Measurements from ENCODE around the gene MTOR. TPM values are rescaled to one million over a fixed set of nuclear protein-coding genes. Genes with fewer than 3 reads are reported as not detected.

Gene MTOR
- total RNA-seq, 1 experiment from 2014 or later = 48.0 TPM

DNA sequence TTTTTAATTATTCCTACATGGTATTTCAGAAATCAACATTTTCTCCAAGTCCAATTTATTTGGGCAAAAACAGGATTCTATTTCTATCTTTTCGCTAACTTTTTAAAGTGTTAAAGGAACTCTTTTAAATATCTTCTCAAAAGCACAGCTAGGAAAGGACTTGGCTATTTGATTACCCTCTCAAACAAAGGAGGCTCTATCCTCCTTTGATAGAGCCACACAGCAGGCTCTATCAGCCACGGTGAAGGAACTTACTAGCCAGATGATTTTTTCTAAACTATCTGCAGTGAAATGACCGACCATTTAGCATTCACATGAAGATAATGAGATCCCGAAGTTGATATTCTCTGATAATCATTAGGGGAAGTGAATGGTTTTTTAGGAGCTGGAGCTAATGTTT, 64.1 kb downstream of the MTOR start:
- TF ChIP-seq CTCF (conservative IDR thresholded peaks at IDR 0.05; ENCODE audit: low read depth, low read length) (no peak), EZH2 (IDR thresholded peaks at IDR 0.05; ENCODE audit: low read length, unreplicated experiment) (no peak), EZH2phosphoT487 (IDR thresholded peaks at IDR 0.05; ENCODE audit: borderline replicate concordance, low read length) (no peak)
- no peak overlapping the region for H3K9ac ChIP-seq (ENCODE audit: low read length)
- no peaks in the 10 kb centered on the region for H3K9me2 ChIP-seq (replicated peaks; ENCODE audit: low read length)
- H3K4me1 ChIP-seq (ENCODE audit: insufficient read depth, low read length) = peaks cover 8% of the 10 kb centered on the region; the same call in 1 of the 2 replicates
- no peak overlapping the region for H3K4me2 ChIP-seq (ENCODE audit: low read length)
- H4K20me1 ChIP-seq (ENCODE audit: low read length) = no peaks in the 10 kb centered on the region
- BruUV-seq (replicated peaks) = no TSS peak
- H3K36me3 ChIP-seq (ENCODE audit: low read depth, low read length) = peaks cover 46% of the 10 kb centered on the region
- no peak overlapping the region for H3K4me3 ChIP-seq (ENCODE audit: low read length)
- no peaks in the 10 kb centered on the region for H3K79me2 ChIP-seq (ENCODE audit: low read length)
- ATAC-seq (no peak), DNase-seq (no peak)
- H3K9me3 ChIP-seq (ENCODE audit: low read length) = no peaks in the 10 kb centered on the region
- CTCF ChIA-PET = interaction anchor here (1.0 kb wide), 1 partner anchor 161 kb away, joined by 4 read pairs; no protein-coding TSS in a partner anchor
- H3K27ac ChIP-seq (ENCODE audit: low read length) = no peak overlapping the region
- no peak overlapping the region for H2AFZ ChIP-seq (ENCODE audit: low read length)
- H3F3A ChIP-seq (ENCODE audit: low read length, unreplicated experiment) = no peaks in the 10 kb centered on the region
- POLR2A ChIA-PET (ENCODE audit: unreplicated experiment) = interaction anchor here (0.6 kb wide), 1 partner anchor 160 kb away, joined by 3 read pairs; no protein-coding TSS in a partner anchor
- H3K27me3 ChIP-seq (ENCODE audit: low read length) = no peaks in the 10 kb centered on the region
- intact Hi-C loops (cut with micrococcal nuclease) = loop anchor here (10.0 kb wide), 1 partner anchor 83 kb away; no protein-coding TSS in a partner anchor

- DNase-seq (no peak), ATAC-seq (no peak)
Observed at GRCh38 chr1:11197359-11197758, 65.0 kb downstream of the MTOR start.

More at GRCh38 chr1:11197359-11197758, 65.0 kb downstream of the MTOR start:
- H3F3A ChIP-seq (ENCODE audit: low read length, unreplicated experiment) = no peaks in the 10 kb centered on the region
- no peaks in the 10 kb centered on the region for H3K27me3 ChIP-seq (ENCODE audit: low read length)
- H3K9me3 ChIP-seq (ENCODE audit: low read length) = no peaks in the 10 kb centered on the region
- H2AFZ ChIP-seq (ENCODE audit: low read length) = no peak overlapping the region
- H3K4me2 ChIP-seq (ENCODE audit: low read length) = 0 out of 2 replicates have a peak overlapping the region, but pooled peaks have one; percentile 13
- no peaks in the 10 kb centered on the region for H4K20me1 ChIP-seq (ENCODE audit: low read length)
- ChIA-PET POLR2A (ENCODE audit: unreplicated experiment) (interaction anchor here (0.7 kb wide), 1 partner anchor 32 kb away, joined by 4 read pairs; no protein-coding TSS in a partner anchor), CTCF (no interaction called here)
- no peak overlapping the region for H3K27ac ChIP-seq (ENCODE audit: low read length)
- H3K9me2 ChIP-seq (replicated peaks; ENCODE audit: low read length) = no peaks in the 10 kb centered on the region
- intact Hi-C loops (cut with micrococcal nuclease) = loop anchor here (10.0 kb wide), 1 partner anchor 83 kb away; no protein-coding TSS in a partner anchor
- H3K4me1 ChIP-seq (ENCODE audit: insufficient read depth, low read length) = peaks cover 8% of the 10 kb centered on the region; the same call in 1 of the 2 replicates
- no peaks in the 10 kb centered on the region for H3K79me2 ChIP-seq (ENCODE audit: low read length)
- no peak overlapping the region for H3K9ac ChIP-seq (ENCODE audit: low read length)
- peaks cover 46% of the 10 kb centered on the region for H3K36me3 ChIP-seq (ENCODE audit: low read depth, low read length)
- H3K4me3 ChIP-seq (ENCODE audit: low read length) = no peak overlapping the region
- TF ChIP-seq EZH2 (IDR thresholded peaks at IDR 0.05; ENCODE audit: low read length, unreplicated experiment) (no peak), EZH2phosphoT487 (IDR thresholded peaks at IDR 0.05; ENCODE audit: borderline replicate concordance, low read length) (no peak), CTCF (conservative IDR thresholded peaks at IDR 0.05; ENCODE audit: low read depth, low read length) (no peak)
- no TSS peak for BruUV-seq (replicated peaks)
